A673 (cell line): ENCODE results near the gene RAET1E.

Experiments
- CTCF ChIP-seq: fragments of 300-800, 200-600 bp; sonication (generic); conservative IDR thresholded peaks from 2 replicates; pipeline ENCODE4 v1.5.1; 2017; ENCODE audit warnings: low read depth, mild to moderate bottlenecking, antibody characterized with exemption, low read length, moderate library complexity, mixed read lengths
- EZH2 ChIP-seq: fragments of 200-600 bp; sonication (generic); IDR thresholded peaks from 2 replicates; pipeline ENCODE4 v1.6.1; 2017; ENCODE audit warnings: borderline replicate concordance, low read depth, mild to moderate bottlenecking, mixed read lengths, antibody characterized with exemption, low read length; ENCODE audit not compliant: poor library complexity, severe bottlenecking

- no peak for TF ChIP-seq CTCF
- TF ChIP-seq EZH2: no peak
These were observed 41.5 kb downstream of the RAET1E start for GRCh38 chr6:149856256-149856994.
